Neural progenitor cell (in vitro differentiated cells): ENCODE measurements around the gene MRPL50. TPM values are rescaled to one million over a fixed set of nuclear protein-coding genes. Genes with fewer than 3 reads are reported as not detected.

Experiments used
- DNase-seq: peaks from one replicate; pipeline ENCODE4 v3.0.0-alpha.2; 2016; ENCODE audit warnings: low spot score
- H2AFZ ChIP-seq: fragments of 200-600 bp; sonication (generic); replicated peaks from 2 replicates; pipeline ENCODE4 v1.6.1; 2016; ENCODE audit warnings: antibody characterized with exemption
- H3F3A ChIP-seq: fragments of 200-600 bp; sonication (generic); 2 replicates; pipeline ENCODE4 v1.6.1; 2016; ENCODE audit warnings: antibody characterized with exemption, low read depth
- H3K27ac ChIP-seq: fragments of 200-600 bp; sonication (generic); 2 replicates; pipeline ENCODE4 v1.5.1; 2016; ENCODE audit warnings: mild to moderate bottlenecking
- H3K27me3 ChIP-seq: fragments of 200-600 bp; sonication (generic); 2 replicates; pipeline ENCODE4 v1.6.1; 2016; ENCODE audit warnings: mild to moderate bottlenecking, moderate library complexity
- H3K36me3 ChIP-seq: fragments of 200-600 bp; sonication (generic); 2 replicates; pipeline ENCODE4 v1.5.1; 2016
- H3K4me1 ChIP-seq: fragments of 200-600 bp; sonication (generic); 2 replicates; pipeline ENCODE4 v1.6.1; 2016; ENCODE audit warnings: mixed run types
- H3K4me2 ChIP-seq: fragments of 200-600 bp; sonication (generic); 2 replicates; pipeline ENCODE4 v1.6.1; 2016
- H3K4me3 ChIP-seq: fragments of 200-600 bp; sonication (generic); 2 replicates; pipeline ENCODE4 v1.5.1; 2016
- H3K79me2 ChIP-seq: fragments of 200-600 bp; sonication (generic); 2 replicates; pipeline ENCODE4 v1.6.1; 2016; ENCODE audit warnings: low read depth
- H3K9ac ChIP-seq: fragments of 200-600 bp; sonication (generic); 2 replicates; pipeline ENCODE4 v1.6.1; 2016
- H3K9me3 ChIP-seq: fragments of 200-600 bp; sonication (generic); 2 replicates; pipeline ENCODE4 v1.5.1; 2016; ENCODE audit warnings: low read depth
- H4K20me1 ChIP-seq: fragments of 200-600 bp; sonication (generic); 2 replicates; pipeline ENCODE4 v1.6.1; 2016; ENCODE audit warnings: low read depth
- H3K27ac Mint-ChIP-seq: 3 replicates; pipeline ENCODE4 v1.8.0; 2021; ENCODE audit warnings: mixed read lengths
- H3K27me3 Mint-ChIP-seq: 2 replicates; pipeline ENCODE4 v1.8.0; 2022; ENCODE audit warnings: low read depth, mild to moderate bottlenecking, inconsistent platforms, moderate library complexity, mixed read lengths; ENCODE audit not compliant: insufficient read depth
- H3K36me3 Mint-ChIP-seq: 3 replicates; pipeline ENCODE4 v1.8.0; 2021; ENCODE audit warnings: mixed read lengths
- H3K4me1 Mint-ChIP-seq: 3 replicates; pipeline ENCODE4 v1.8.0; 2021; ENCODE audit warnings: mixed read lengths
- H3K4me3 Mint-ChIP-seq: 3 replicates; pipeline ENCODE4 v1.8.0; 2021; ENCODE audit warnings: mild to moderate bottlenecking, moderate library complexity, mixed read lengths
- H3K9me3 Mint-ChIP-seq: 3 replicates; pipeline ENCODE4 v1.8.0; 2020; ENCODE audit warnings: mixed read lengths
- CTCF ChIP-seq: fragments of 200-600 bp; sonication (generic); IDR thresholded peaks from 2 replicates; pipeline ENCODE4 v1.5.1; 2017; ENCODE audit warnings: antibody characterized with exemption, mild to moderate bottlenecking
- EZH2 ChIP-seq: fragments of 200-600 bp; sonication (generic); IDR thresholded peaks from 2 replicates; pipeline ENCODE4 v1.6.1; 2017; ENCODE audit warnings: antibody characterized with exemption, mild to moderate bottlenecking, moderate library complexity
- EZH2phosphoT487 ChIP-seq: fragments of 200-600 bp; sonication (generic); IDR thresholded peaks from 2 replicates; pipeline ENCODE4 v1.6.1; 2017; ENCODE audit warnings: antibody characterized with exemption
- total RNA-seq: library from RNA; depleted of rRNA; stranded (reverse); fragments of >200 nt; gene quantifications from 2 replicates; pipeline ENCODE4 v1.2.3, GENCODE V29; 2015; ENCODE audit warnings: low replicate concordance

MRPL50 gene
- total RNA-seq, 1 donor from 2014 or later: 42.7 TPM

- no peaks in the 10 kb centered on the region for H4K20me1 ChIP-seq
- no peak for DNase-seq
- H3K27me3 ChIP-seq: no peaks in the 10 kb centered on the region
- Mint-ChIP-seq H3K9me3 (no peaks in the 10 kb centered on the region), H3K4me3 (no peak overlapping the region), H3K4me1 (no peaks in the 10 kb centered on the region), H3K27ac (no peak overlapping the region), H3K27me3 (no peaks in the 10 kb centered on the region), H3K36me3 (no peaks in the 10 kb centered on the region)
- no peaks in the 10 kb centered on the region for H3K9me3 ChIP-seq
- H2AFZ ChIP-seq: no peak overlapping the region
- H3K4me3 ChIP-seq: no peak overlapping the region
- H3K9ac ChIP-seq: no peak overlapping the region
- no peaks in the 10 kb centered on the region for H3F3A ChIP-seq
- TF ChIP-seq EZH2phosphoT487 (no peak), CTCF (no peak), EZH2 (no peak)
- H3K4me1 ChIP-seq: no peaks in the 10 kb centered on the region
- no peaks in the 10 kb centered on the region for H3K36me3 ChIP-seq
- no peaks in the 10 kb centered on the region for H3K79me2 ChIP-seq
- H3K27ac ChIP-seq: no peak overlapping the region
- H3K4me2 ChIP-seq: no peak overlapping the region
Observed at GRCh38 chr9:101356619-101357018, 41.8 kb downstream of the MRPL50 start.

GRCh38 chr9:101354765-101355708, 43.4 kb downstream of the MRPL50 start:
- Mint-ChIP-seq H3K36me3 (no peaks in the 10 kb centered on the region), H3K27ac (no peak overlapping the region), H3K9me3 (no peaks in the 10 kb centered on the region), H3K4me3 (no peak overlapping the region), H3K4me1 (no peaks in the 10 kb centered on the region), H3K27me3 (no peaks in the 10 kb centered on the region)
- TF ChIP-seq EZH2: no peak
- TF ChIP-seq EZH2phosphoT487: no peak
- no peak for TF ChIP-seq CTCF
- Histone ChIP-seq H3K27me3 (no peaks in the 10 kb centered on the region), H3K4me3 (no peak overlapping the region), H3K4me1 (no peaks in the 10 kb centered on the region), H3K79me2 (no peaks in the 10 kb centered on the region), H3K36me3 (no peaks in the 10 kb centered on the region), H3K4me2 (no peak overlapping the region), H3K9ac (no peak overlapping the region), H3K27ac (no peak overlapping the region), H4K20me1 (no peaks in the 10 kb centered on the region), H2AFZ (no peak overlapping the region), H3F3A (no peaks in the 10 kb centered on the region), H3K9me3 (no peaks in the 10 kb centered on the region)
- no peak for DNase-seq

- no peak overlapping the region for H3K9ac ChIP-seq
- H3K27me3 ChIP-seq: no peaks in the 10 kb centered on the region
- no peak for DNase-seq
- H3F3A ChIP-seq: no peaks in the 10 kb centered on the region
- Mint-ChIP-seq H3K36me3 (no peaks in the 10 kb centered on the region), H3K4me3 (no peak overlapping the region), H3K4me1 (no peaks in the 10 kb centered on the region), H3K27me3 (no peaks in the 10 kb centered on the region), H3K9me3 (no peaks in the 10 kb centered on the region), H3K27ac (no peak overlapping the region)
- H3K79me2 ChIP-seq: no peaks in the 10 kb centered on the region
- H2AFZ ChIP-seq: no peak overlapping the region
- H3K27ac ChIP-seq: no peak overlapping the region
- H3K4me3 ChIP-seq: no peak overlapping the region
- H3K4me2 ChIP-seq: no peak overlapping the region
- no peaks in the 10 kb centered on the region for H3K36me3 ChIP-seq
- TF ChIP-seq CTCF (no peak), EZH2 (no peak), EZH2phosphoT487 (no peak)
- H4K20me1 ChIP-seq: no peaks in the 10 kb centered on the region
- H3K4me1 ChIP-seq: no peaks in the 10 kb centered on the region
- no peaks in the 10 kb centered on the region for H3K9me3 ChIP-seq
Observed at GRCh38 chr9:101354143-101354764, 44.2 kb downstream of the MRPL50 start.
